ENCODE measurements around the gene ANKRD39. TPM values are rescaled to one million over a fixed set of nuclear protein-coding genes. Genes with fewer than 3 reads are reported as not detected.

ANKRD39 gene, protein sequence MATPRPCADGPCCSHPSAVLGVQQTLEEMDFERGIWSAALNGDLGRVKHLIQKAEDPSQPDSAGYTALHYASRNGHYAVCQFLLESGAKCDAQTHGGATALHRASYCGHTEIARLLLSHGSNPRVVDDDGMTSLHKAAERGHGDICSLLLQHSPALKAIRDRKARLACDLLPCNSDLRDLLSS
- total RNA-seq (2011; cell fraction: chromatin; rRNA removed; ENCODE audit: low replicate concordance) = 39.7 and 71.7 TPM in 2 replicates
- 42.2 and 44.1 TPM in 2 replicates for total RNA-seq (2011; cell fraction: nucleolus; rRNA removed)
- 34.4 and 37.9 TPM in 2 replicates for total RNA-seq (2011; cell fraction: nucleoplasm; rRNA removed)
- total RNA-seq (2014; rRNA removed) (33.1 and 50.4 TPM in 2 replicates), total RNA-seq (2014; rRNA removed; fragmentation: Illumina TruSeq; extraction: Trizol) (5.7 and 8.2 TPM in 2 replicates), total RNA-seq (2015; rRNA removed; fragmentation: Illumina TruSeq; extraction: Trizol) (21.2 and 21.9 TPM in 2 replicates), total RNA-seq (2021) (29.8 and 31.2 TPM in 2 replicates), polyA plus RNA-seq (2011; rRNA removed) (23.8 and 33.3 TPM in 2 replicates), polyA plus RNA-seq (2014; fragmentation: Illumina TruSeq; extraction: Trizol) (15.0 and 22.7 TPM in 2 replicates), polyA plus RNA-seq (2014; fragmentation: Nextera tagmentation; extraction: Ambion mirVana) (10 to 100 TPM; 16.7 to 26.0 TPM), polyA plus RNA-seq (2014; rRNA removed) (28.1 and 48.3 TPM in 2 replicates), polyA minus RNA-seq (2011; rRNA and poly(A)+ RNA removed) (6.6 and 8.9 TPM in 2 replicates), Bru-seq, nascent RNA (percentile 78 among the genes with signal in this experiment), BruChase-seq, experiment 1, labeled RNA remaining after a 2-hour chase (percentile 73 among the genes with signal in this experiment), BruChase-seq, experiment 2, labeled RNA remaining after a 6-hour chase (percentile 72 among the genes with signal in this experiment)
- 27.1 and 60.5 TPM in 2 replicates for polyA plus RNA-seq (2011; cell fraction: cytosol; rRNA removed)
- polyA plus RNA-seq (2011; cell fraction: nucleus; rRNA removed) = 58.3 and 92.0 TPM in 2 replicates
- polyA plus RNA-seq (2012) = 28.4 and 31.7 TPM in 2 replicates
- 7.1 and 9.9 TPM in 2 replicates for polyA minus RNA-seq (2011; cell fraction: cytosol; rRNA and poly(A)+ RNA removed)
- polyA minus RNA-seq (2011; cell fraction: nucleus; rRNA and poly(A)+ RNA removed) = 15.1 and 21.2 TPM in 2 replicates
- long read RNA-seq, experiment 1, transcript ANKRD39-201 (4 exons, 976 nt) = major isoform, 64 of 76 reads
- long read RNA-seq, experiment 1, partial matches to known transcripts = 5 of 76 reads
- long read RNA-seq, experiment 1, other reads (novel, unspliced or antisense) = 7 of 76 reads
- long read RNA-seq, experiment 2, transcript ANKRD39-201 (4 exons, 976 nt) = major isoform, 28 of 32 reads
- long read RNA-seq, experiment 2, partial matches to known transcripts = 1 of 32 reads
- long read RNA-seq, experiment 2, other reads (novel, unspliced or antisense) = 3 of 32 reads
- long read RNA-seq, experiment 3, transcript ANKRD39-201 (4 exons, 976 nt) = major isoform, 42 of 43 reads
- long read RNA-seq, experiment 3, partial matches to known transcripts = 1 of 43 reads
- long read RNA-seq, experiment 3, other reads (novel, unspliced or antisense) = 0 of 43 reads

DNA sequence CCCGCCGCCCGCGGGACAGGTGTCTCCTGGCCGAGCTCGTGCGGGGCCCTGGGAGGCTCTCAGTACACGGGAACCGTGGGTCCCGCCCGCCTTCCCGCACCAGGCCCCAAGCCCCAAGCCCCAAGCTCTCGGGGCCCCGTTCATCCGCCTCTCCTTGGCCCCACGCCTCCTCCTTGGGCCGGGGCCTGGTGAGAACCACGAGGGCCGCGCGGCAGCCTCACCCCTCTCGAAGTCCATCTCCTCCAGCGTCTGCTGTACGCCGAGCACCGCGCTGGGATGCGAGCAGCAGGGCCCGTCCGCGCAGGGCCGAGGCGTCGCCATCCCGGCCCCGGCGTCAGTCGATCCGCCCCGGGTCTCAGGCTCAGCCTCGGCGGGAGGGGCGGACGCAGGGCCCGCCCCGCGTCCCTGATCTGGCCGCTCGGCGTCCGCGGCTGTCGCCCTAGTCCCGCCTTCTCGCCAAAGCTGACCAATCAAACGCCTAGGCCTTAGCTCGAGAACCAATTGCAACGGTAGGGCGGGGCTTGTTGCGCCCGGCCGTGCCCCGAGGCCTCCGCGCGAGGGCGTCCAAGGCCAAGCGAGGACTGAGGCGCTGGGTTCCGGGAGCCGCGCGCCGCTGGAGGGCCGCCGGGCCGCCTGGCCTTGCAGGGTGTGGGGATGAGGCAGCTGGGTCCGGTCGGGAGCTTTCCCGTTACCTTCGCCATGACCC is at the start of gene ANKRD39:
ANKRD39 (minus strand) TSS at position 350 of the 706 bp plus-strand sequence; CDS start at position 321, 29 bp downstream.
- Histone ChIP-seq H3K4me3 (peak within 1 kb of the TSS; percentile 70), H3K36me3 (ENCODE audit: control insufficient read depth, insufficient read depth, low read length) (peaks cover 46% of the 10 kb centered on the region), H3K9ac (ENCODE audit: insufficient read depth in 1 of 2, low read depth in 2 of 2, low read length in 2 of 2) (peak within 1 kb of the TSS; percentile 82 to 95), H3K9me1 (ENCODE audit: control insufficient read depth, insufficient read depth, low read length) (peaks cover 3% of the 10 kb centered on the region), H3K79me2 (ENCODE audit: control insufficient read depth, insufficient read depth, low read length) (peaks cover 36% of the 10 kb centered on the region), H3K4me1 (replicated peaks in 1 of 2; ENCODE audit: control insufficient read depth in 2 of 2, insufficient read depth in 2 of 2, low read length in 2 of 2) (peaks cover 24 to 51% of the 10 kb centered on the region in 2 experiments), H3K27me3 (ENCODE audit: control insufficient read depth in 2 of 2, insufficient read depth in 2 of 2, low read length in 2 of 2) (no peaks in the 10 kb centered on the region), H4K20me1 (replicated peaks; ENCODE audit: control insufficient read depth, insufficient read depth, low read length) (0 out of 2 replicates have a peak, but pooled peaks cover 3% of the 10 kb centered on the region), H2AFZ (ENCODE audit: low read depth, low read length) (peak within 1 kb of the TSS; percentile 93), H3K27ac (ENCODE audit: extremely low read depth, low read depth, low read length) (peak within 1 kb of the TSS; percentile 78), H3K4me2 (ENCODE audit: insufficient read depth, low read length) (peak within 1 kb of the TSS; percentile 97), H3K9me3 (replicated peaks; ENCODE audit: control insufficient read depth, insufficient read depth, low read depth, low read length) (no peaks in the 10 kb centered on the region)
- ATAC-seq (peak; percentile 93), FAIRE-seq (peak; percentile 88), DNase-seq (ENCODE audit: extremely low read depth in 1 of 4, low spot score in 3 of 4) (peak; percentile 98 to 99 (median 98))
- in situ Hi-C loops (cut with MboI) = loop anchor here (5.0 to 25.0 kb wide), 2 partner anchors 94 to 254 kb away; partner anchors contain the start of gene ANKRD36
- ChIA-PET CTCF (ENCODE audit: low intra/inter-chr PET ratio) (interaction anchor here (0.6 to 3.8 kb wide), 5 partner anchors 8 to 254 kb away, joined by 3 to 41 read pairs (median 16); no protein-coding TSS in a partner anchor), POLR2A (interaction anchor here (0.5 to 6.8 kb wide), 14 partner anchors 10 to 109 kb away, joined by 3 to 67 read pairs (median 6); partner anchors contain the start of gene SEMA4C)
- WGBS (ENCODE audit: insufficient coverage, low coverage, missing lambda C conversion rate) = under 1% methylated on average over 48 of the region's 81 CpGs
- intact Hi-C loops (cut with micrococcal nuclease) = loop anchor here (1.0 to 5.0 kb wide), 5 partner anchors 15 to 254 kb away; partner anchors contain the start of gene ANKRD36
- BruUV-seq (replicated peaks) = no TSS peak
- TF ChIP-seq EP400 (IDR thresholded peaks at IDR 0.05) (no peak), ZNF436 (CRISPR knock-in tag; IDR thresholded peaks at IDR 0.05) (0 out of 2 replicates have a peak, but pooled peaks have one; percentile 47), LCOR (CRISPR knock-in tag; IDR thresholded peaks at IDR 0.05) (0 out of 2 replicates have a peak, but pooled peaks have one; percentile 78), SRSF9 (IDR thresholded peaks at IDR 0.05; ENCODE audit: borderline replicate concordance, low read depth, low read length) (no peak), MYNN (IDR thresholded peaks at IDR 0.05) (no peak), MYNN (CRISPR knock-in tag; IDR thresholded peaks at IDR 0.05) (no peak), PHF20 (IDR thresholded peaks at IDR 0.05; ENCODE audit: partially characterized antibody) (no peak)
- TF ChIP-seq, protein P1, sequence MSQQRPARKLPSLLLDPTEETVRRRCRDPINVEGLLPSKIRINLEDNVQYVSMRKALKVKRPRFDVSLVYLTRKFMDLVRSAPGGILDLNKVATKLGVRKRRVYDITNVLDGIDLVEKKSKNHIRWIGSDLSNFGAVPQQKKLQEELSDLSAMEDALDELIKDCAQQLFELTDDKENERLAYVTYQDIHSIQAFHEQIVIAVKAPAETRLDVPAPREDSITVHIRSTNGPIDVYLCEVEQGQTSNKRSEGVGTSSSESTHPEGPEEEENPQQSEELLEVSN (IDR thresholded peaks at IDR 0.05; ENCODE audit: borderline replicate concordance in 1 of 2, extremely low read depth in 1 of 2, insufficient read depth in 1 of 2, insufficient read length in 1 of 2, low read depth in 1 of 2, low read length in 1 of 2, poor library complexity in 1 of 2, severe bottlenecking in 1 of 2) = peak in 1 of 2 experiments; percentile 1
- TF ChIP-seq, protein P2, sequence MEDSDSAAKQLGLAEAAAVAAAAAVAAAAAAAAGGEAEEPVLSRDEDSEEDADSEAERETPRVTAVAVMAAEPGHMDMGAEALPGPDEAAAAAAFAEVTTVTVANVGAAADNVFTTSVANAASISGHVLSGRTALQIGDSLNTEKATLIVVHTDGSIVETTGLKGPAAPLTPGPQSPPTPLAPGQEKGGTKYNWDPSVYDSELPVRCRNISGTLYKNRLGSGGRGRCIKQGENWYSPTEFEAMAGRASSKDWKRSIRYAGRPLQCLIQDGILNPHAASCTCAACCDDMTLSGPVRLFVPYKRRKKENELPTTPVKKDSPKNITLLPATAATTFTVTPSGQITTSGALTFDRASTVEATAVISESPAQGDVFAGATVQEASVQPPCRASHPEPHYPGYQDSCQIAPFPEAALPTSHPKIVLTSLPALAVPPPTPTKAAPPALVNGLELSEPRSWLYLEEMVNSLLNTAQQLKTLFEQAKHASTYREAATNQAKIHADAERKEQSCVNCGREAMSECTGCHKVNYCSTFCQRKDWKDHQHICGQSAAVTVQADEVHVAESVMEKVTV (CRISPR knock-in tag; IDR thresholded peaks at IDR 0.05) = peak; percentile 96
- TF ChIP-seq, protein P3, sequence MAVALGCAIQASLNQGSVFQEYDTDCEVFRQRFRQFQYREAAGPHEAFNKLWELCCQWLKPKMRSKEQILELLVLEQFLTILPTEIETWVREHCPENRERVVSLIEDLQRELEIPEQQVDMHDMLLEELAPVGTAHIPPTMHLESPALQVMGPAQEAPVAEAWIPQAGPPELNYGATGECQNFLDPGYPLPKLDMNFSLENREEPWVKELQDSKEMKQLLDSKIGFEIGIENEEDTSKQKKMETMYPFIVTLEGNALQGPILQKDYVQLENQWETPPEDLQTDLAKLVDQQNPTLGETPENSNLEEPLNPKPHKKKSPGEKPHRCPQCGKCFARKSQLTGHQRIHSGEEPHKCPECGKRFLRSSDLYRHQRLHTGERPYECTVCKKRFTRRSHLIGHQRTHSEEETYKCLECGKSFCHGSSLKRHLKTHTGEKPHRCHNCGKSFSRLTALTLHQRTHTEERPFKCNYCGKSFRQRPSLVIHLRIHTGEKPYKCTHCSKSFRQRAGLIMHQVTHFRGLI (CRISPR knock-in tag; IDR thresholded peaks at IDR 0.05) = no peak

All from K562 (cell line).